OCI-LY7 (cell line): ENCODE measurements around the gene GCNT2.

Experiments used
- CTCF ChIP-seq: fragments of 200-600 bp; sonication (generic); conservative IDR thresholded peaks from 2 replicates; pipeline ENCODE4 v1.5.1; 2014; ENCODE audit warnings: mild to moderate bottlenecking, antibody characterized with exemption, low read length, moderate library complexity, mixed read lengths
- EZH2phosphoT487 ChIP-seq: fragments of 200-600 bp; sonication (generic); IDR thresholded peaks from 2 replicates; pipeline ENCODE4 v1.6.1; 2018; ENCODE audit warnings: low read depth, borderline replicate concordance, mild to moderate bottlenecking, mixed run types, antibody characterized with exemption, low read length, moderate library complexity, mixed read lengths

DNA sequence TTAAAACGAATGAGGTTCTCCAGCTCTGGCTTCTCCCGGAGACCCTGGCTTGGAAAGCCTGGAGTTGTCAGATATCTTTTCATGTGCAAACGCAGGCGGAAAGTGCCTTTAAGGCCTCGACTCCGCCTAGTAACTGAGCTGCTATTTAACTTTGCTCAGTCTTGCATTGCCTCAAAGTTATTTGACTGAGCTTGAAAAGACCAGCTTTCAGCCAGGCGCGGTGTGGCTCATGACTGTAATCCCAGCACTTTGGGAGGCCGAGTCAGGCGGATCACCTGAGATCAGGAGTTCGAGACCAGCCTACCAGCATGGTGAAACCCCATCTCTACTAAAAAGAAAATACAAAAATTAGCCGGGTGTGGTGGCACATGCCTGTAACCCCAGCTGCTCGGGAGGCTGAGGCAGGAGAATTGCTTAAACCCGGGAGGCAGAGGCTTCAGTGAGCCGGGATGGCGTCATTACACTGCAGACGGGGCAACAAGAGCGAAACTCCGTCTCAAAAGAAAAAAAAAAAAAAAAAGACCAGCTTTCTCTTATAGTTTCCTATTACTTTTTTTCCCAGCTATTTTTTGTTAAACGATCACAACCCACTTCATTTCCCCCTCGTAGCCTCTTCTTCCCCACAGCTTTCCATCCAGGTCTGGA lies 1.9 kb downstream of the GCNT2 start:
- TF ChIP-seq CTCF (no peak), EZH2phosphoT487 (no peak)
